ENCODE measurements around the gene CKLF.

CKLF gene

DNA sequence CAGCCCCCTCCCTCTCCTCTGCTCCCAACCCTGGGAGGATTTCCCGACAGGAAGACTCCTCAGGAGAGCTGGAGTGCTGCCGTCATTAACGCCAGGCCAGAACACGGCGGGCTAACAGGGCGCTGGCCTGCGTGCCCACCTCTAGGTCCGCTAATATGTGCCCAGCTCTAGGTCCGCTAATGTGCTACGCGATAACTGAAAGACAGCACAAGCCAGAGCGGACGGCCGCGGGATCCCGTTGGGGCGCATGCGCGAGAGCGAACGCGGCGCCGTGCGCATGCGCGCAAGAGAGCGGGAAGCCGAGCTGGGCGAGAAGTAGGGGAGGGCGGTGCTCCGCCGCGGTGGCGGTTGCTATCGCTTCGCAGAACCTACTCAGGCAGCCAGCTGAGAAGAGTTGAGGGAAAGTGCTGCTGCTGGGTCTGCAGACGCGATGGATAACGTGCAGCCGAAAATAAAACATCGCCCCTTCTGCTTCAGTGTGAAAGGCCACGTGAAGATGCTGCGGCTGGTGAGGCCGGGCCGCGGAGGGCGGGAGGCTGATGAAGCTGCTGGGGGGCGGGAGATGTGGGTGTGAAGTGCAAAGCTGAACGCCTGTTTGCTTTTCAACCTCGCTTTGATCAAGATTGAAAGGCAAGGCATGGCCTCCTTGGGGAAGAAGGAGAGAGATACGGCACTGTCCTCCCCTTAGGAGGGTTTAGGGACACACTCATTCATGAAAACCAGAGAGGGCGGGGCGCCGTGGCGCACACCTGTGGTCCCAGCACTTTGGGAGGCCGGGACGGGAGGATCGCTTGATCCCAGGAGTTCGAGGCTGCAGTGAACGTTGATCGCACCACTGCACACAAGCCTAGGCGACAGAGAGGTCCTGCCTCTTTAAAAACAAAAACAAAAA is at the start of gene CKLF:
Gene CKLF, plus strand, starts transcription at position 291 of the 892 bp plus-strand sequence. Its CDS starts 140 bp downstream, at position 431.
- TF ChIP-seq CTCF (IDR thresholded peaks at IDR 0.05; ENCODE audit: low read depth, low read length), result no peak
- DNase-seq (ENCODE audit: extremely low read depth, low read depth), result peak; percentile 61

GRCh38 chr16:66503030-66503429 is 49.3 kb upstream of the CKLF start:
- DNase-seq (ENCODE audit: extremely low read depth, low read depth), result no peak

GRCh38 chr16:66503612-66504011 is 48.8 kb upstream of the CKLF start:
- DNase-seq (ENCODE audit: extremely low read depth, low read depth), result no peak
- no peak for TF ChIP-seq CTCF (IDR thresholded peaks at IDR 0.05; ENCODE audit: low read depth, low read length)

More at GRCh38 chr16:66503030-66503429, 49.3 kb upstream of the CKLF start:
- no peak for TF ChIP-seq CTCF (IDR thresholded peaks at IDR 0.05; ENCODE audit: low read depth, low read length)

- no peak for TF ChIP-seq CTCF (IDR thresholded peaks at IDR 0.05; ENCODE audit: low read depth, low read length)
- DNase-seq (ENCODE audit: extremely low read depth, low read depth), result no peak
Observed at GRCh38 chr16:66507731-66508239, 44.6 kb upstream of the CKLF start.

DNA sequence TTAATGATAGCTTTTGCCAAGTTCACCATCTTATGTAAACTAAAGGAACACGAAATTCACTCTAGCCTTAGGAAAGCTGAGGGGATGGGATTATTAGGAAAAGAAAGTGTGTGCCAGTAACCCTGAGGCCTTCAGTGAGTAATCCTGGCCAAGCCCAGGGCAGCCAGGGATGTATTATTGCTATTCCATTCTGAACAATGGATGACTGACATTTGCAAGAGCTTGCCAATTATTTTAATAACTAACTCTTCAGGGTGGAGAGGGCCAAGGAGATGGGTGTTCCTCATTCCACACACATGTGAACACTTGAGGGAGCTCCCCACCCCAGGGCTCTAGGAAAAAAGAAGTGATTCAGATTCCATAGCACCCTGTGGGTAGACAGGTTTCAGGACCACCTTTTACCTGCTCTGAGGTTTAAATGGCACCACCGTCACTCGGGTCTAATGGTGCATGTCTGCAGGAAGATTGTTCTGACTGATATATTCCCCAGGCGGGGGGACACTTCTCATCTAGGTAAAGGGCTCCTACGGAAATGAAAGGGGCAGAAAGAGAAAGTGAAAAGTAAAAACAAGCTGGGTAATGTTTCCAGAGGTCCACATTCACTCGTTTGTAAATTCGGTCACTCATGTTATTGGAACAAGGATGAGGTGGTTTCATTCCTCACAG is 44.0 kb upstream of the CKLF start:
- DNase-seq (ENCODE audit: extremely low read depth, low read depth), result no peak
- TF ChIP-seq CTCF (IDR thresholded peaks at IDR 0.05; ENCODE audit: low read depth, low read length), result no peak

GRCh38 chr16:66508914-66509496 is 43.4 kb upstream of the CKLF start:
- no peak for TF ChIP-seq CTCF (IDR thresholded peaks at IDR 0.05; ENCODE audit: low read depth, low read length)
- no peak for DNase-seq (ENCODE audit: extremely low read depth, low read depth)
